K562 (cell line): Measurements from ENCODE around the gene JPT1. TPM values are rescaled to one million over a fixed set of nuclear protein-coding genes. Genes with fewer than 3 reads are reported as not detected.

ENCODE experiments used
- ARID4B ChIP-seq: sonication (generic); formaldehyde crosslinking; IDR thresholded peaks from 2 replicates; pipeline ENCODE4 v1.8.0; 2022; ENCODE audit warnings: mild to moderate bottlenecking, missing genetic modification reagents
- DDX20 ChIP-seq: fragments of 450-650 bp; IDR thresholded peaks from 2 replicates; pipeline ENCODE4 v1.6.1; 2016; ENCODE audit warnings: missing genetic modification characterization, low read depth, mild to moderate bottlenecking, missing compliant biosample characterization, moderate library complexity
- ELK3 ChIP-seq: fragments of 450-650 bp; formaldehyde crosslinking; IDR thresholded peaks from 2 replicates; pipeline ENCODE4 v1.4.0; 2020; ENCODE audit warnings: mild to moderate bottlenecking
- ETV1 ChIP-seq: fragments of 450-650 bp; conservative IDR thresholded peaks from 2 replicates; pipeline ENCODE4 v1.6.1; 2016; ENCODE audit warnings: missing genetic modification characterization, control low read depth, low read depth, missing compliant biosample characterization
- HDAC2 ChIP-seq: fragments of 450-650 bp; IDR thresholded peaks from 2 replicates; pipeline ENCODE4 v1.6.1; 2016; ENCODE audit warnings: mild to moderate bottlenecking
- HDAC6 ChIP-seq: IDR thresholded peaks from 2 replicates; pipeline ENCODE4 v1.6.1; 2012; ENCODE audit warnings: low read depth, mild to moderate bottlenecking, control low read depth, inconsistent platforms, low read length, moderate library complexity
- MED1 ChIP-seq: sonication (generic); formaldehyde crosslinking; IDR thresholded peaks from 2 replicates; pipeline ENCODE4 v1.8.1; 2023; ENCODE audit warnings: missing genetic modification reagents, borderline replicate concordance
- NCOR1 ChIP-seq: fragments of 450-650 bp; IDR thresholded peaks from 2 replicates; pipeline ENCODE4 v1.6.1; 2016; ENCODE audit warnings: mild to moderate bottlenecking, moderate library complexity
- POLR2H ChIP-seq: IDR thresholded peaks from 2 replicates; pipeline ENCODE4 v1.6.1; 2016; ENCODE audit warnings: missing genetic modification characterization, low read depth, mild to moderate bottlenecking, control low read depth, missing compliant biosample characterization, moderate library complexity
- SMARCA5 ChIP-seq: fragments of 450-650 bp; IDR thresholded peaks from 2 replicates; pipeline ENCODE4 v1.6.1; 2016
- TOE1 ChIP-seq, 2 experiments: fragments of 450-650 bp in 1 of 2; sonication (generic) in 1 of 2; formaldehyde crosslinking in 1 of 2; IDR thresholded peaks; 2 replicates each; pipeline versions ENCODE4 v1.7.1 to v1.8.0; 2016 to 2022; ENCODE audit warnings: borderline replicate concordance in 2 of 2, mild to moderate bottlenecking in 2 of 2, antibody characterized with exemption in 1 of 2, inconsistent platforms in 1 of 2, low read depth in 1 of 2, missing genetic modification reagents in 1 of 2, moderate library complexity in 1 of 2
- ZBTB1 ChIP-seq: sonication (generic); formaldehyde crosslinking; IDR thresholded peaks from 2 replicates; pipeline ENCODE4 v1.8.1; 2023; ENCODE audit warnings: missing genetic modification reagents, low read depth, mild to moderate bottlenecking, borderline replicate concordance
- ZNF318 ChIP-seq, 2 experiments: fragments of 450-650 bp; IDR thresholded peaks; 2 replicates each; pipeline ENCODE4 v1.6.1; 2016; ENCODE audit warnings: mild to moderate bottlenecking in 2 of 2, borderline replicate concordance in 1 of 2, low read depth in 1 of 2, moderate library complexity in 1 of 2
- ZNF668 ChIP-seq: fragments of 250-450 bp; sonication (Bioruptor Pico); IDR thresholded peaks from 2 replicates; pipeline ENCODE4 v1.8.0; 2022; ENCODE audit warnings: mild to moderate bottlenecking, inconsistent platforms
- polyA plus RNA-seq, 8 experiments: library from polyadenylated mRNA; depleted of rRNA in 4 of 8; stranded (reverse) in 5 of 8; unstranded in 3 of 8; fragments of >200 nt; fragmentation: Nextera tagmentation in 2 of 8; fragmentation: Illumina TruSeq in 1 of 8; extraction: Ambion mirVana in 2 of 8; extraction: Trizol in 1 of 8; gene quantifications; 2 replicates each; pipeline versions ENCODE4 v1.2.1 to v1.2.3, GENCODE V29; 2011 to 2014; ENCODE audit warnings: inconsistent platforms in 1 of 8, missing spikeins in 1 of 8
- total RNA-seq, 7 experiments: library from RNA; depleted of rRNA in 6 of 7; stranded (reverse); fragments of >200 nt in 6 of 7; fragmentation: Illumina TruSeq in 2 of 7; extraction: Trizol in 2 of 7; gene quantifications; 2 replicates each; pipeline versions ENCODE4 v1.2.1 to v1.2.3, GENCODE V29; 2011 to 2021; ENCODE audit warnings: low replicate concordance in 1 of 7

The JPT1 gene
- total and polyA plus RNA-seq, 9 of the 15 experiments (the other 6 are each of a cell fraction or from before 2014, with no cell fraction given), result 56.7 to 292 (median 144) TPM

- 0 out of 4 replicates have a peak, but pooled peaks of 1 of the 2 experiments have one; percentile 23 for TF ChIP-seq ZNF318 (IDR thresholded peaks at IDR 0.05; ENCODE audit: borderline replicate concordance in 1 of 2, low read depth in 1 of 2)
- no peak for TF ChIP-seq ZBTB1 (CRISPR knock-in tag)
- no peak for TF ChIP-seq ZNF668 (CRISPR knock-in tag)
- no peak for TF ChIP-seq MED1
- no peak for TF ChIP-seq SMARCA5
- TF ChIP-seq ARID4B (CRISPR knock-in tag), result no peak
- no peak for TF ChIP-seq NCOR1
- no peak for TF ChIP-seq HDAC6
- no peak for TF ChIP-seq DDX20 (tag)
- TF ChIP-seq ETV1 (tag), result no peak
- peak; percentile 61; the same call in 1 of the 2 replicates for TF ChIP-seq HDAC2
- no peak for TF ChIP-seq ELK3 (CRISPR knock-in tag)
- TF ChIP-seq POLR2H (tag), result peak; percentile 37; the same call in 1 of the 2 replicates
- no peak for TF ChIP-seq TOE1 (IDR thresholded peaks at IDR 0.05; ENCODE audit: borderline replicate concordance)
- no peak for TF ChIP-seq TOE1 (CRISPR knock-in tag; IDR thresholded peaks at IDR 0.05; ENCODE audit: borderline replicate concordance, low read depth)
Observed at GRCh38 chr17:75191584-75191983, 37.3 kb upstream of the JPT1 start (continued).
